OCI-LY1 (cell line): ENCODE data around the gene KAT2B.

Source experiments
- EZH2 ChIP-seq: fragments of 200-600 bp; sonication (generic), shearing (Covaris generic); IDR thresholded peaks from 2 replicates; pipeline ENCODE4 v1.8.0; 2017; ENCODE audit warnings: borderline replicate concordance, mixed run types, mild to moderate bottlenecking, antibody characterized with exemption, low read length, moderate library complexity, mixed read lengths
- TF ChIP-seq, protein P1 (sequence below): fragments of 200-600 bp; sonication (generic), shearing (Covaris generic); IDR thresholded peaks from 2 replicates; pipeline ENCODE4 v1.5.1; 2017; ENCODE audit warnings: mild to moderate bottlenecking, antibody characterized with exemption, low read length, moderate library complexity, mixed read lengths

DNA sequence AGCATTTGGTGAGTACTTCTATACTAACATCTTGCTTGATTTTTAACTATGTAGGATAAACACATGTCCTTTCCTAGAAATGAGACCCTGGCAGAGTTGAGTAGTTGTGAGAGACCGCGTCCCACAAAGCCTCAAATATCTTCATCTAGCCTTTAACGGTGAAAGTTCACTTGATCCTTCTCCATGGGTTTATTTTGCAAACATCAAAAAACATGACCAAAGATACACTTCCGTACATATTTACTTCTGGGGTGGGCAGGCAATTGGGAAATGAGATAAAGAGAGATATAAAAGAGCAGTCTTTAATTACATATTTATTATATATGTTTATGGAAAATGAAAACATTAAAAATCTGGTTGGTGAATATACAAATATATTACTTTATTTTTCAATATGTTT, 5.2 kb upstream of the KAT2B start:
- TF ChIP-seq, protein P1, sequence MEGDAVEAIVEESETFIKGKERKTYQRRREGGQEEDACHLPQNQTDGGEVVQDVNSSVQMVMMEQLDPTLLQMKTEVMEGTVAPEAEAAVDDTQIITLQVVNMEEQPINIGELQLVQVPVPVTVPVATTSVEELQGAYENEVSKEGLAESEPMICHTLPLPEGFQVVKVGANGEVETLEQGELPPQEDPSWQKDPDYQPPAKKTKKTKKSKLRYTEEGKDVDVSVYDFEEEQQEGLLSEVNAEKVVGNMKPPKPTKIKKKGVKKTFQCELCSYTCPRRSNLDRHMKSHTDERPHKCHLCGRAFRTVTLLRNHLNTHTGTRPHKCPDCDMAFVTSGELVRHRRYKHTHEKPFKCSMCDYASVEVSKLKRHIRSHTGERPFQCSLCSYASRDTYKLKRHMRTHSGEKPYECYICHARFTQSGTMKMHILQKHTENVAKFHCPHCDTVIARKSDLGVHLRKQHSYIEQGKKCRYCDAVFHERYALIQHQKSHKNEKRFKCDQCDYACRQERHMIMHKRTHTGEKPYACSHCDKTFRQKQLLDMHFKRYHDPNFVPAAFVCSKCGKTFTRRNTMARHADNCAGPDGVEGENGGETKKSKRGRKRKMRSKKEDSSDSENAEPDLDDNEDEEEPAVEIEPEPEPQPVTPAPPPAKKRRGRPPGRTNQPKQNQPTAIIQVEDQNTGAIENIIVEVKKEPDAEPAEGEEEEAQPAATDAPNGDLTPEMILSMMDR, result no peak
- TF ChIP-seq EZH2, result no peak
